A673 (cell line): ENCODE data around the gene CTNNA2. TPM values are rescaled to one million over a fixed set of nuclear protein-coding genes. Genes with fewer than 3 reads are reported as not detected.

Experiments
- BruUV-seq: library from RNA; stranded (reverse); fragments of 400-500 nt; replicated peaks from 2 replicates; lab custom pipeline; 2021; lab: Mats Ljungman, UMichigan
- CTCF ChIA-PET: fragments of 300-600 bp; sonication (Branson Sonifier 250); formaldehyde crosslinking; loops from one replicate; lab custom pipeline; 2022; ENCODE audit warnings: antibody characterized with exemption; lab: Charles Lee
- POLR2A ChIA-PET: fragments of 300-600 bp; sonication (Branson Sonifier 250); formaldehyde crosslinking; loops from one replicate; lab custom pipeline; 2022; ENCODE audit warnings: antibody characterized with exemption; ENCODE audit not compliant: low non-redundant PET; lab: Charles Lee
- DNase-seq: peaks from one replicate; pipeline ENCODE4 v3.0.0-alpha.2; 2015; ENCODE audit warnings: low spot score
- H3K27ac ChIP-seq: fragments of 200-600 bp; sonication (generic); 2 replicates; pipeline ENCODE4 v1.5.1; 2016; ENCODE audit warnings: mixed run types, low read depth, mild to moderate bottlenecking, mixed read lengths, antibody characterized with exemption, low read length; ENCODE audit not compliant: poor library complexity, severe bottlenecking
- H3K27me3 ChIP-seq: fragments of 200-600 bp; sonication (generic); replicated peaks from 2 replicates; pipeline ENCODE4 v1.6.1; 2017; ENCODE audit warnings: mixed run types, low read depth, mild to moderate bottlenecking, mixed read lengths, antibody characterized with exemption, low read length; ENCODE audit not compliant: insufficient read depth, poor library complexity
- H3K36me3 ChIP-seq: fragments of 200-600 bp; sonication (generic); 2 replicates; pipeline ENCODE4 v1.6.1; 2016; ENCODE audit warnings: mixed run types, mild to moderate bottlenecking, mixed read lengths, antibody characterized with exemption, low read length; ENCODE audit not compliant: insufficient read depth, poor library complexity, severe bottlenecking
- H3K4me1 ChIP-seq: fragments of 200-600 bp; sonication (generic); 2 replicates; pipeline ENCODE4 v1.6.1; 2017; ENCODE audit warnings: mixed run types, mild to moderate bottlenecking, mixed read lengths, antibody characterized with exemption, low read length; ENCODE audit not compliant: insufficient read depth, poor library complexity, severe bottlenecking
- H3K4me3 ChIP-seq: fragments of 200-600 bp; sonication (generic); 2 replicates; pipeline ENCODE4 v1.5.1; 2016; ENCODE audit warnings: low read depth, mixed run types, mild to moderate bottlenecking, mixed read lengths, low read length; ENCODE audit not compliant: poor library complexity, severe bottlenecking
- H3K9me3 ChIP-seq: fragments of 200-600 bp; sonication (generic); 2 replicates; pipeline ENCODE4 v1.6.1; 2016; ENCODE audit warnings: mixed run types, low read depth, mild to moderate bottlenecking, mixed read lengths, antibody characterized with exemption, low read length; ENCODE audit not compliant: poor library complexity, severe bottlenecking
- CTCF ChIP-seq: fragments of 300-800, 200-600 bp; sonication (generic); conservative IDR thresholded peaks from 2 replicates; pipeline ENCODE4 v1.5.1; 2017; ENCODE audit warnings: low read depth, mild to moderate bottlenecking, antibody characterized with exemption, low read length, moderate library complexity, mixed read lengths
- EZH2 ChIP-seq: fragments of 200-600 bp; sonication (generic); IDR thresholded peaks from 2 replicates; pipeline ENCODE4 v1.6.1; 2017; ENCODE audit warnings: borderline replicate concordance, low read depth, mild to moderate bottlenecking, mixed read lengths, antibody characterized with exemption, low read length; ENCODE audit not compliant: poor library complexity, severe bottlenecking
- intact Hi-C: fragments of 100-400 bp; cut with micrococcal nuclease; formaldehyde crosslinking; loops from one replicate; pipeline ENCODE4 v1.10.0; 2022; ENCODE audit not compliant: unreplicated experiment
- total RNA-seq: library from RNA; stranded (reverse); gene quantifications from 2 replicates; pipeline ENCODE4 v1.2.3, GENCODE V29; 2021

Gene CTNNA2
- total RNA-seq, 1 experiment from 2014 or later: not detected

- Histone ChIP-seq H3K4me3 (no peak overlapping the region), H3K4me1 (no peaks in the 10 kb centered on the region), H3K36me3 (no peaks in the 10 kb centered on the region), H3K27ac (no peak overlapping the region), H3K27me3 (peaks cover 13% of the 10 kb centered on the region), H3K9me3 (no peaks in the 10 kb centered on the region)
- intact Hi-C loops: no loop called here
- ChIA-PET CTCF (no interaction called here), POLR2A (no interaction called here)
- BruUV-seq: no TSS peak
- no peak for TF ChIP-seq CTCF
- no peak for TF ChIP-seq EZH2
- DNase-seq: no peak
These were observed 416.8 kb downstream of the CTNNA2 start for GRCh38 chr2:79929624-79930023.

- POLR2A ChIA-PET: no interaction called here
- CTCF ChIA-PET: no interaction called here
- intact Hi-C loops: loop anchor here (5.0 kb wide), 2 partner anchors 302 to 562 kb away; no protein-coding TSS in a partner anchor
These were observed 422.3 kb downstream of the CTNNA2 start for GRCh38 chr2:79935046-79935732.

More at GRCh38 chr2:79935046-79935732, 422.3 kb downstream of the CTNNA2 start:
- Histone ChIP-seq H3K27me3 (peaks cover 17% of the 10 kb centered on the region), H3K4me1 (no peaks in the 10 kb centered on the region), H3K4me3 (no peak overlapping the region), H3K9me3 (no peaks in the 10 kb centered on the region), H3K36me3 (no peaks in the 10 kb centered on the region), H3K27ac (no peak overlapping the region)
- no peak for DNase-seq
- no peak for TF ChIP-seq EZH2
- TF ChIP-seq CTCF: no peak
- no TSS peak for BruUV-seq
